ENCODE measurements around the gene MGMT.

DNA sequence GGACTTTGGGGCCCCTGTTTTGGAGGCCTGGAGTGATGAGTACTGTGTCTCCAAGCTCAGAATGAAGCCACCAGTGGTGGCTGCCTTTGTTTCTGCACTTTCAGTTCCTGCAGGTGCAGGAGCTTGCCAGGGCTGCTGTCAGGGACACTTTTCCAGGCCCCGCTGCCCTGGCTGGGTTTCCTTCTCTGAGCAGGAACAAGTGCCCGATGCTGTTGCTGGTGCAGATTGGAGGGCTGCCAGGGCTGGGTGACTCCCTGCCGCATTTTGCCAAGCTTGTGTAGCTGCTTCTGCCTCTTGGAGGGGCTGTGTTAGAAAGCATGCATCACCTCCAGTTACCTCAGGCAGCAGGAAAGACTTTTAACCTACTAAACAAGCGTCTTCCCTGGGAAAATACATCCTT is 211.1 kb downstream of the MGMT start:
- TF ChIP-seq EZH2 (IDR thresholded peaks at IDR 0.05; ENCODE audit: low read depth, unreplicated experiment) (no peak), EZH2phosphoT487 (IDR thresholded peaks at IDR 0.05; ENCODE audit: unreplicated experiment) (no peak), JUNB (IDR thresholded peaks at IDR 0.05; ENCODE audit: unreplicated experiment) (no peak), POLR2AphosphoS5 (IDR thresholded peaks at IDR 0.05; ENCODE audit: low read depth) (no peak), ZNF331 (CRISPR knock-in tag; IDR thresholded peaks at IDR 0.05; ENCODE audit: low read depth) (no peak), CREB1 (CRISPR knock-in tag; IDR thresholded peaks at IDR 0.05; ENCODE audit: low read depth) (no peak), ZNF114 (CRISPR knock-in tag; IDR thresholded peaks at IDR 0.05) (no peak), STAT1 (IDR thresholded peaks at IDR 0.05; ENCODE audit: unreplicated experiment) (no peak), NANOG (IDR thresholded peaks at IDR 0.05; ENCODE audit: borderline replicate concordance) (no peak)
- TF ChIP-seq, protein P1, sequence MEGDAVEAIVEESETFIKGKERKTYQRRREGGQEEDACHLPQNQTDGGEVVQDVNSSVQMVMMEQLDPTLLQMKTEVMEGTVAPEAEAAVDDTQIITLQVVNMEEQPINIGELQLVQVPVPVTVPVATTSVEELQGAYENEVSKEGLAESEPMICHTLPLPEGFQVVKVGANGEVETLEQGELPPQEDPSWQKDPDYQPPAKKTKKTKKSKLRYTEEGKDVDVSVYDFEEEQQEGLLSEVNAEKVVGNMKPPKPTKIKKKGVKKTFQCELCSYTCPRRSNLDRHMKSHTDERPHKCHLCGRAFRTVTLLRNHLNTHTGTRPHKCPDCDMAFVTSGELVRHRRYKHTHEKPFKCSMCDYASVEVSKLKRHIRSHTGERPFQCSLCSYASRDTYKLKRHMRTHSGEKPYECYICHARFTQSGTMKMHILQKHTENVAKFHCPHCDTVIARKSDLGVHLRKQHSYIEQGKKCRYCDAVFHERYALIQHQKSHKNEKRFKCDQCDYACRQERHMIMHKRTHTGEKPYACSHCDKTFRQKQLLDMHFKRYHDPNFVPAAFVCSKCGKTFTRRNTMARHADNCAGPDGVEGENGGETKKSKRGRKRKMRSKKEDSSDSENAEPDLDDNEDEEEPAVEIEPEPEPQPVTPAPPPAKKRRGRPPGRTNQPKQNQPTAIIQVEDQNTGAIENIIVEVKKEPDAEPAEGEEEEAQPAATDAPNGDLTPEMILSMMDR (conservative IDR thresholded peaks at IDR 0.05; ENCODE audit: low read depth in 2 of 2): no peak
- TF ChIP-seq, protein P2, sequence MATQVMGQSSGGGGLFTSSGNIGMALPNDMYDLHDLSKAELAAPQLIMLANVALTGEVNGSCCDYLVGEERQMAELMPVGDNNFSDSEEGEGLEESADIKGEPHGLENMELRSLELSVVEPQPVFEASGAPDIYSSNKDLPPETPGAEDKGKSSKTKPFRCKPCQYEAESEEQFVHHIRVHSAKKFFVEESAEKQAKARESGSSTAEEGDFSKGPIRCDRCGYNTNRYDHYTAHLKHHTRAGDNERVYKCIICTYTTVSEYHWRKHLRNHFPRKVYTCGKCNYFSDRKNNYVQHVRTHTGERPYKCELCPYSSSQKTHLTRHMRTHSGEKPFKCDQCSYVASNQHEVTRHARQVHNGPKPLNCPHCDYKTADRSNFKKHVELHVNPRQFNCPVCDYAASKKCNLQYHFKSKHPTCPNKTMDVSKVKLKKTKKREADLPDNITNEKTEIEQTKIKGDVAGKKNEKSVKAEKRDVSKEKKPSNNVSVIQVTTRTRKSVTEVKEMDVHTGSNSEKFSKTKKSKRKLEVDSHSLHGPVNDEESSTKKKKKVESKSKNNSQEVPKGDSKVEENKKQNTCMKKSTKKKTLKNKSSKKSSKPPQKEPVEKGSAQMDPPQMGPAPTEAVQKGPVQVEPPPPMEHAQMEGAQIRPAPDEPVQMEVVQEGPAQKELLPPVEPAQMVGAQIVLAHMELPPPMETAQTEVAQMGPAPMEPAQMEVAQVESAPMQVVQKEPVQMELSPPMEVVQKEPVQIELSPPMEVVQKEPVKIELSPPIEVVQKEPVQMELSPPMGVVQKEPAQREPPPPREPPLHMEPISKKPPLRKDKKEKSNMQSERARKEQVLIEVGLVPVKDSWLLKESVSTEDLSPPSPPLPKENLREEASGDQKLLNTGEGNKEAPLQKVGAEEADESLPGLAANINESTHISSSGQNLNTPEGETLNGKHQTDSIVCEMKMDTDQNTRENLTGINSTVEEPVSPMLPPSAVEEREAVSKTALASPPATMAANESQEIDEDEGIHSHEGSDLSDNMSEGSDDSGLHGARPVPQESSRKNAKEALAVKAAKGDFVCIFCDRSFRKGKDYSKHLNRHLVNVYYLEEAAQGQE (IDR thresholded peaks at IDR 0.05; ENCODE audit: unreplicated experiment): no peak
- TF ChIP-seq, protein P3, sequence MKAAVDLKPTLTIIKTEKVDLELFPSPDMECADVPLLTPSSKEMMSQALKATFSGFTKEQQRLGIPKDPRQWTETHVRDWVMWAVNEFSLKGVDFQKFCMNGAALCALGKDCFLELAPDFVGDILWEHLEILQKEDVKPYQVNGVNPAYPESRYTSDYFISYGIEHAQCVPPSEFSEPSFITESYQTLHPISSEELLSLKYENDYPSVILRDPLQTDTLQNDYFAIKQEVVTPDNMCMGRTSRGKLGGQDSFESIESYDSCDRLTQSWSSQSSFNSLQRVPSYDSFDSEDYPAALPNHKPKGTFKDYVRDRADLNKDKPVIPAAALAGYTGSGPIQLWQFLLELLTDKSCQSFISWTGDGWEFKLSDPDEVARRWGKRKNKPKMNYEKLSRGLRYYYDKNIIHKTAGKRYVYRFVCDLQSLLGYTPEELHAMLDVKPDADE (IDR thresholded peaks at IDR 0.05): no peak
